Measurements from ENCODE around the gene INSYN2B.

GRCh38 chr5:170010595-170010994, 30.3 kb upstream of the INSYN2B start:
- no peak for TF ChIP-seq CTCF (conservative IDR thresholded peaks at IDR 0.05; ENCODE audit: low read depth, low read length)
- no peak for TF ChIP-seq USF2 (IDR thresholded peaks at IDR 0.05; ENCODE audit: low read depth, low read length)
- no peak for TF ChIP-seq RFX5 (IDR thresholded peaks at IDR 0.05; ENCODE audit: low read depth, low read length)
